GM18502 (cell line): ENCODE measurements around the gene GARRE1.
"Not testable (repeated sequence)": the region's sequence is repeated elsewhere in the genome, so short reads cannot be mapped to it uniquely, and the experiment has no call there.

Experiments used
- ATAC-seq: cut with Tn5 transposase; IDR thresholded peaks from one replicate; pipeline ENCODE4 v1.9.1; 2021; ENCODE audit warnings: mild to moderate bottlenecking; ENCODE audit not compliant: unreplicated experiment, poor library complexity

GARRE1 gene

DNA sequence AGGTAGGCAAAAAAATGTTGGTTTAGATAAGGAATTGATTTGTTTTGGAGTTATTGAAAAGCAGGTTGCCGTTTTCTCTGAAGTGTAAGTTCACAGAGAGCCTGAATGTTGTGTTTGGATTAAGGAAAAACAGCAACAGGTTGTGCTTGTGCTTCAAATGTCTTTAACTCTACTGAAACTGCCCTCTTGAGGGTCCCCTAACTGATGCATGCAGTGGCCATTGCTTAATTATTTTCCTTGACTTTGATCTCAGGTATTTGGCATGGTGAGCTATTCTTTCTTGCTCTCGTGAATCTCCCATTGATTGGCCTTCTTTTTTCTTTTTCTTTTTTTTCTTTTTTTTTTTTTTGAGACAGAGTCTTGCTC is 3.2 kb downstream of the GARRE1 start:
- ATAC-seq, result no peak

DNA sequence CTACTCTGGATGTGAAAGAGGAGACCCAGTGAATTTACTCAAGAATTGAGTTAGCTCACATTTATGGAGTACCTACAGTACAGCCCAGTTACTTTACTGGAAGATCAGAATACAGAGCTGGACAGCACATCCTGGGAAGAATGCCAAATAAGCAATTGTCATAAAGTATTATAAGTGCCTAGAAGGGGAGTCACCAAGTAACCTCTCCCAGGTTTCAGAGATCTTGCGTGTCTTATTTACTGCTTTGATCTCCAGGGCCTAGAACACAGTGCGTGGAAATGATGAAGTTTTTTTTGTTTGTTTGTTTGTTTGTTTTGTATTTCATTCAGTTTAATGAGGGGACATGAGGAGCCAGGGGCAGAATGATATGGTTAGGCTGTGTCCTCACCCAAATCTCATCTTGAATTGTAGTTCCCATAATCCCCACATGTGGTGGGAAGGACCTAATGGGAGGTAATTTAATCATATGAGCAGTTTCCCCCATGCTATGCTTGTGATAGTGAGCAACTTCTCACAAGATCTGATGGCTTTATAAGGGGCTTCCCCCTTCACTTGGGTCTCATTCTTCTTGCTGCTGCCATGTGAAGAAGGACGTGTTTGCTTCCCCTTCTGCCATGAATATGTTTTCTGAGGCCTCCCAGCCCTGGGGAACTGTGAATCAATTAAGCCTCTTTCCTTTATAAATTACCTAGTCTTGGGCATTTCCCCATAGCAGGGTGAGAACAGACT is 5.2 kb downstream of the GARRE1 start:
- ATAC-seq, result no peak

DNA sequence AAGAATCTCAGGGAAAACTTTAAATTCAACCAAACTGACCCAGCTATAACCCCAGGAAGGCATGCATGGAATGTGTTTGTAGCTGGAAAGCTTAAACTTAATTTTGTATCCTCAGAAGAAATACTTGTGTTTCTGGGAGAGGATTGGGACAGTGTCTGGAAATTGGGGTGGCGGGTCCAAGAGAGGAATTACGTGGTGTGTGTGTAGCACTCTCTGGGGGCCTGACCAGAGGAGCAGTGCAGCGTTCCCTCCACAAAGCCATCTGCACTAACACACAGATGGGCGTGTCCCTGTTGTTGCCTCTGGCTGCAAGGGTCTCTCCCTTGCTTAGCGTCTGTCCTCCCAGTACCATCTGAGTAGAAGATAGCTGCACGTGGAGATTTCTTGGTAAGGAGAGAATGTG is 6.4 kb downstream of the GARRE1 start:
- no peak for ATAC-seq

DNA sequence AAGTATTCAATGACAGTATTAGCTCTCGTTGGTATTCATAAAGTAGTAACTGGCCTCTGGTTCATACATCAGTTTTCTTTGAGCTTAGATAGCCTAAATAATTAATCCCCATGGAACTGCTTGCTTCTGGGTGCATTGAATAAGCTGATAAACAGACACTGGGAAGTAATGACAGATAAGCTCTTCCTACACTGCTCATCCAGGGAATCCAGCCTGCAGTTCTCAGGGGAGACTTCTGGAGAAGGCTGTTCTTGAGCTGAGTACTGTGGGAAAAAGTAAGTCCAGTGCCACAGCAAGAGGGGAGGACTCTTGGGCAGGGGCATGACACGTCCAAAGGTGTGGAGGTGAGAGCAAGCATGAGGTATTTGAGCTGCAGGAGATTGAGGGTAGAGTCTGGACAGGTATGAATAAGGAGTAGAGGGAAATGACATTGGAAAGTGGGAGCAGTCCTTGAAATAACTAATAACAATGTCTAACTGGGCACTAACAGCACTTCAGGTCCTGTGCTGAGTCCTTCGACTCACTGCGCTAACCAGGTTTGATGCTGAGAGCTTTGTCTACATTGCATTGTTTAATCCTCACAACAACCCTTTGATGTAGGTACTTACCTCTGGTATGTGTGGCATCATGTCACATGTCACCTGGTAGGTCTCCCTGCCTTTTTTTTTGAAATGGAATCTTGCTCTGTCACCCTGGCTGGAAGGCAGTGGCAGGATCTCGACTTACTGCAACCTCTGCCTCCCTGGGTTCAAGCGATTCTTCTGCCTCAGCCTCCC is 7.2 kb downstream of the GARRE1 start:
- ATAC-seq, result no peak

DNA sequence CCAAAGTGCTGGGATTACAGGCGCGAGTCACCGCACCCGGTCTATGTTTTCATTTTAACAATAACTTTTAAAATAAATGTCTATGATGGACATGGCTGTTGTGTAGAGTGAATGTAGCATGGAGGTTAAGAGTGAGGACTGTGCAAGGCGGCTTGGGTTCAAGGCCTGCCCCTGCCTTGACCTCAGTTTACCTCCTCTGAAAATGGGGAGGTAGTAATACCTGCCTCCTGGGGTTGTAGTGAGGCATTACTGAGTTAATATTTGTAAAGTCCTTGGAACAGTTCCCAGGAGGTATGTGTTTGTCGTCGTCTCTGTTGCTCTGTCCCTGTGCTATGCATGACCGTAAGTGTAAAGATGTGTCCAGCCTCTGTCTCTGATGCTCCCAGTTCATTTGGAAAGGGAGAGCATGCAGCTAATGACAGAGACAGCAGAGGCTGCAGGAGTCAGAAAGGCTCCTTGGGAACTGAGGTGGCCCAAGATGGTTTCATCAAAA is 9.4 kb downstream of the GARRE1 start:
- no peak for ATAC-seq

DNA sequence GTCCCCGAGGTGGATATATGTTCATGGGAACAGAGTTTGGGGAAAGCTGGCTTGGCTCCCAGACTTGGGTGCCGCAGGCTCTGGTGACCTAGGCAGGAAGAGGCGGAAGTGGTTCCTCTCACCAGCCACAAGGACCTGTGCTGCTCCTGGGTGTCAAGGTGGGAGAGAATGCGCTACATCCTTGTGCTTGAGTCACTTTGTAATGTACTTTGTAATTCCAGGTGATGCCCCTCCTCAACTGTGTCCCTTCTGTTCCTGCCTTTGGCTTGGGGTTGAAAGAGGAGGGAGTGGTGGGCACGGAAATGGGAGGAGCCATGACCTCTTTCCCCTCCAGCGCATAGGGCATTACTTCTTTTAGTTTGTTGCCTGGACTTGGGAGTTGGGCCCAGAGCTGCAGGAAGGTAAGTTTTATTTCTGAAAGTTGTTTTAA is 10.9 kb downstream of the GARRE1 start:
- ATAC-seq, result no peak

DNA sequence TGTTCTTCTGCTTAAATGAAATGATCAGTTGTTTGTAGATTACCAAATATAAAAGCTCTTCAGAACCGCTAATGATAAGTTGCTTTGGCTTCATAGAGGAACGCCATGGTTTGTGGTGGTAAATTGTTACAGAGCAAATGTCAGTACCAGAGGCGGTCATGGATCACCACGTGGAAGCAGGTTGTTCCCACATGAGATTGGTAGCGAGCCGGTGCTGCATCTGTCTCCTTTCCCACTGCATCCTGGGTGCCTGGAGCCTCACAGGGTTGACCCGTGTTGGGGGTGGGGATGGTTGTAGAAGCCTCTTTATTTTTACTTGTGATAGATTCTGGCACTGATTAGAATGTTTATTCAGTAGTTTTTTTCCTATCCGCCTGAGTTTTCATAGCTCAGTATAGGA is 14.7 kb downstream of the GARRE1 start:
- no peak for ATAC-seq

DNA sequence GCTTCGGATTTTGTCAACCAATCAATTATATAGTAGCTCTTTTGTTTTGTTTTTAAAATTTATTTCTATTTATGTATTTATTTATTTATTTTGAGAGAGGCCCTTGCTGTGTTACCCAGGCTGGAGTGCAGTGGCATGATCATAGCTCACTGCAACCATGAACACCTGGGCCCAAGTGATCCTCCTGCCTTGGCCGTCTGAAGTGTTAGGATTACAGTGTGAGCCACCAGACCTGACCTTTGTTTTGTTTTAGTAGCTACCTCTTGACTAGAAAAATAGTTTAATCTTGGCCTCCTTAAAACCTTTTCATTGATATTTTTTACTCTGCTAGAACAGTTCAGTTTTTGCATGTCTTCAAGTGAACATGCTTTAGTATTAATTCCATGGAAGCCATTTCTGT is 15.1 kb downstream of the GARRE1 start:
- ATAC-seq, result no peak

DNA sequence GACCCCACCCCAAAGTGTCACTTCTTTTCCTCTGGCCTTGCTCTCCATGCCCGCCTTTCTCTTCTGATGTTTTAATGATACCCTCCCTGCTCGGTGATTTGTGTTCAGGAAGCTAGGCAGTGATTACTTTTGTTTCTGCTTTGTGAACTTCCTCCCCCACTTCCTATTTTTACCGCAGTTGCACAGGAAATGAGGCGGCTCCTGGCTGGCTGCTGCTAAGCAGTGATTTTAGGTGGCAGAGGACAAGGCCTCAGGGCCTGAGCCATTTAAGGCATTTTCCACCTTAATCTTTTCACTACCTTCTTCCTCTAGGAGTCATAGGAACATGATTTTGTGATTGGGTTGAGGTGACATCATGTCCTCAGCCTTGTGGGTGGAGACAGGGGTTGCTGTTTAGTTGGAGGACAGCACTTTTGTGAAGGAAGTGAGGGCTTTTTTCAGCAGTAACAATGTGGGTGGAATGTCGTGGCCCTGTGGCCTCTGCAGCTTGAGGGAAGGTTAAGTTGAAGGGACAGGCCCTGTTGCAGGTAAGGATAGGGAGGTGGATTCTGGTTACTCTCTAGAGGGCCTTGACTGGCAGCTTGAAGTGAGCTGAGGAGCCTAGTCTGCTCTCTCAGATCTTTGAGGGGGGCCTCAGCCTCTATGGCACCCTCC is 15.7 kb downstream of the GARRE1 start:
- ATAC-seq, result no peak

DNA sequence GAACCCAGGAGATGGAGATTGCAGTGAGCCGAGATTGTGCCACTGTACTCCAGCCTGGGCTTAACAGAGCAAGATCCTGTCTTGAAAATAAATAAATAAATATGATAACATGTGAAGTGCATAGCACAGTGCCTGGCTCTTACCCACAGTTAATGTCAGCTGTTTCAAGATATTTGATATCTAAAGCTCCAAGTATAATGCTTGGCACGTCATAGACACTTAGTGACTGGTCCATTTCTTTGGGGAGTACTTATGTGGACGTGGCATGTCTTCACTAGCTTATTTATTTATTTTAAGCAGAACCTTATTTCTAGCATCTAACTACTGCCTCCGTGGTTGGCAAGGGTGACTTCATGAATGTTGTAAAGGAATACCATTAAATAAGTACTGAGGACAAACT is 18.8 kb downstream of the GARRE1 start:
- ATAC-seq, result no peak

DNA sequence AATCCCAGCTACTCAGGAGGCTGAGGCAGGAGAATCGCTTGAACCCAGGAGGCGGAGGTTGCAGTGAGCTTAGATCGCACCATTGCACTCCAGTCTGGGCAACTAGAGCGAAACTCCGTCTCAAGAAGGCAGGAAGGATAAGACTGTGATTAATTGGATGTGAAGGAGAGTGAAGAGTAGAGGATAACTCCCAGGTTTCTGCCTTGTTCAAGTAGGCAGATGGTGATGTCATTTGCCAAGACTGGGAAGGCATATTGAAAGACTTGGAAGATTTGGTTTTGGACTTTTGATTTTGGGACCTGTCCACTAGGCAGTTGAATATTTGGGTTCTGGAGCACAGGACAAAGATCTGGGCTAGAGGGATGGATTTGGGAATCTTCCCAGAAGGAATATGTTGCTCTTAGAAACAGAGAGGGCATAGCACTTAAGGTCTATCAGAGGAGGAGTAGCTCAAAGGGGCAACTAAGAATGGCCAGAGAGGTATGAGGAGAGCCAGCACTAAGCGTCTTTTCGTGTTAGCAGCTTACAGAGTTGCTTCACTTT is 20.0 kb downstream of the GARRE1 start:
- ATAC-seq, result no peak

DNA sequence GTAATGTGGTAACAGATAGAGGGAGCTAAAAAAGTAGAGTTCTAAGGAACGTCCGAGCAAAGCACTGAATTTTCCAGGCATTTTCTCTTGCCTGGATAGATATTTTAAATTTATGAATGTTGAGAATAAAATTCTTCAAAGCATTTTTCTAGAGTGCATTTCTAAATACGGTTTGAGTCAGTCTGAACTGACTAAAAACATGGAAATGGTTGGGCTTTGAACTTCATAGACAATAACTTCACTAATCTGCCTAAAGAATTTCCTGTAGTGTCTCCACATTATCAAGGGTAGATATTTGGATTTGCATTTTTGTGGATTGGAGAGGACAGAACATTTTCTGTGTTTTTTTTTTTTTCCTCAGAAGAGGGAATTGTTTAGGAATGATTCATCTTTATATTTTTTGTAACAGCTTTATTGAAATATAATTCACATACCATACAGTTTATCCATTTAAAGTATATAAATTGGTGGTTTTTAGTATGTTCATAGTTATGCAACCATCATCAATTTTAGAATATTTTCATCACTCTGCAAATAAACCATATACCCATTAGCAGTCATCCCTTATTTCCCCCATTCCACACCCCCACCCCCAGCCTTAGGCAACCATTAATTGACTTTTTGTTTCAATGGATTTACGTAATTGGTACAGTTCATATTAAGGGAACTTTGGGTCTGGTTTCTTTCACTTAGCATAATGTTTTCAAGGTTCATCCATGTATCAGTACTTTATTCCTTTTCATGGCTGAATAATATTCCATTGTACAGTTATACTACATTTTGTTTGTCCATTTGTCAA is 20.7 kb downstream of the GARRE1 start:
- no peak for ATAC-seq

DNA sequence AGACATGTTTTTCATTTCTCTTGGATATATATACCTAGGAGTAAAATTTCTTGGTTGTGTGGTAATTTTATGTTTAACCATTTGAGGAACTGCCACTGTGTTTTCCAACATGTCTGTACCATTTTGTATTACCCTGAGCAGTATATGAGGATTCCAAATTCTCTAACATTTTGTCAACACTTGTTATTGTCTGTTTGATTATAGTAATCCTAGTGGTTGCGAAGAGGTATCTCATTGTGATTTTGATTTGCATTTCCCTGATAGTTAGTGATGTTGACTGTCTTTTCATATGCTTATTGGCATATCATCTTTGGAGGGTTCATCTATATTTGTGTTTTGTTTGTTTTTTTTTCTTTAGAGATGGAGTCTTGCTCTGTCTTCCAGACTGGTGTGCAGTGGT is 21.4 kb downstream of the GARRE1 start:
- no peak for ATAC-seq

DNA sequence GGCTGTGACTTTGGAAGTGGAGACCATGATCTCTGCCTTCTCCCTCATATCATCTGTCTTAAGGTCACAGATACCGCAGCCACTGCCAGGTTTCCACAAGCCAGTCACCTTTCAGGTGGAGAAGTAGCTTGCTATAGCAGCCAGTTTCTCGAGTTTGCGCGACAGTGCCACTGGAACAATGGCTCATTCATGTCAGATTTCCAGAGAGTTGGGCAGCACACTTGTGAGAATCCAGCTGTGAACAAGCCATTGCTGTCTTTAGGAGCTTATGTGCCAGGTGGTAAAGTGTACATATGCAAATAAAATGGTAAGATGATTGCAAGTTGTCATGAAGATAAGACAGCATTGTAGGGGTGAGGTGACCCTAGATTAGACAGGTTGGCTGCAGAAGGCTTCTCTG is 22.3 kb downstream of the GARRE1 start:
- ATAC-seq, result no peak

DNA sequence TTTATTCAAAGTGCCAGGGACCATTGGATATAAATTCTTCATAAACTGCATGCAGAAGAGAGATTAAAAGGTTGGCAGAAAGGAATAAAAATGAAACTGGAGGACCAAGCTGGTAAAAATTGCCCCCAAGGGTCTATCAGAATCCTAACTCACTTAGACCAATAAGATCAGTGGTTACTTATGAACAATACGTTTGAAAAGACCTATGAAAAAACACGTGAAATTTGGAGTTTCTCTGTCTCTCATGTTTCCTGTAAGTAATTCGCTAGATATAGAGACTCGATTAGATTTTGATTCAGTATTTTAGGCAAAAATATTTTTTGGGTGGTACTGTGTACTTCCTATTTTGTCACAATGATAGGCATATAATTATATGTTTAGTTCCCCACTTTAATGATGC is 22.9 kb downstream of the GARRE1 start:
- ATAC-seq, result no peak

DNA sequence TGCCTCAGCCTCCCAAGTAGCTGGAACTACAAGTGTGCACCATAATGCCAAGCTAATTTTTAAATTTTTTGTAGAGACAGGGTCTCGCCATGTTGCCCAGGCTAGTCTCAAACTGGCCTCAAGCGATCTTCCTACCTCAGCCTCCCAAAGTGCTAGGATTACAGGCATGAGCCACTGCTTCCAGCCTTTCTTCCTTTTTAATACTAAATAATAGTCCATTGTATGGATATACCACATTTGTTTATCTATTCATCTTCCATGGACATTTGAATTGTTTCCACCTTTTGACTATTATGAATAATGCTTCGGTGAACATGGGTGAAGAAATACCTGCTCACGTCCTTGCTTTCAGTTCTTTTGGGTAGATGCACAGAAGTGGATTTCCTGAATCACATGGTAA is 24.4 kb downstream of the GARRE1 start:
- no peak for ATAC-seq

DNA sequence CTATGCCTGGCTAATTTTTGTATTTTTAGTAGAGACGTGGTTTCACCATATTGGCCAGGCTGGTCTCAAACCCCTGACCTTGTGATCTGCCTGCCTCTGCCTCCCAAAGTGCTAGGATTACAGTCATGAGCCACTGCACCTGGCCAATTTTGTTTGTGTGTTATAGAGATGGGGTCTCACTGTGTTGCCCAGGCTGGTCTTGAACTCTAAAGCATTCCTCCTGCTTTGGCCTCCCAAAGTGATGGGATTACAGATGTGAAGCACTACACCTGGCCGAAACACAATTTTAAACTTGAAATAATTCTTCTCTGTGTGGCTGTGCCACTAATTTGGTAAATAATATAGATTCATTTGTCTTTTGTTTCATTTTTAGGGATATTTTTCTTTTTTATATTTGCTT is 27.1 kb downstream of the GARRE1 start:
- ATAC-seq, result not testable (repeated sequence)

DNA sequence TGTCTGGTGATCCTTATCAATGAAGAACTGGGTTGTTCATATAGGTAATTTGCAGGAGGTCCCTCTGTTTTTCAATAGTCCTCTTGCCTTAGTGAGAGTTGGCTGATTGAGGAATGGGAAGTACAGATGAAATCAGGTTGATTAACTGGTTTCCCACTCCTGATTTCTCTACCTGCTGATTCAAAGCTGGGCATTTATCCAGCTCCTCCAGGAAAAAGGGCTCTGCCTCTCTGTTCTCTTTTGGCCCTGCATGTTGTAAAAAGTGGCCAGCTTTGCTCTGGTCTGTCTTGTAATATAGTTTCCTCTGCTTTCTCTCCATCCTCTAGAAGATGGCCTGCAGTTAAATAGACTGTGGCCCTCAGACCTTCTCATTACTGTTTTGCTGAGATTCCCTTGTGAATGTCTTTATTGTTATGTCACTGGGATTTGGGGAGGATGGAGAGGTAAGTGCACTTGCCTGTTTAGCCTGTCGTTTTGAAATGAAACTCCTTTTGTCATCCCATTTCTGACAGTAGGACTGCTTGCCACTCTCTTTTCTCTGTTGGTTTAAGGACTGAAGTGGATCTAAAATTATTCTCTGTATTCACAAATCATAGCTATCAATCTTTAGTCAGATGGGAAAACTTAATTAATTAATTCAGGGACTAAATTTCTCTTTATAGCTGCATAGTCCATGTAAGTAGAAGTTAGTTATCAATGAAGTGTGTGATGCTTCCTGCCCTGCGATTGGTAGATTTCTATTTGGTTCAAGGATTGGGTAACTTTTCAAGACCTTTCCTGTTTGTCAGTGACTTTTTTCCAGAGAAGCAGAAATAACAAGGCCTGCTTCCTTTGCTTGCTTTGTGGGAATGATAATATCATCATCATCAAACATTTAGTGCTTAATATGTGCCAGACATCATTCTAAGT is 28.5 kb downstream of the GARRE1 start:
- ATAC-seq, result no peak

DNA sequence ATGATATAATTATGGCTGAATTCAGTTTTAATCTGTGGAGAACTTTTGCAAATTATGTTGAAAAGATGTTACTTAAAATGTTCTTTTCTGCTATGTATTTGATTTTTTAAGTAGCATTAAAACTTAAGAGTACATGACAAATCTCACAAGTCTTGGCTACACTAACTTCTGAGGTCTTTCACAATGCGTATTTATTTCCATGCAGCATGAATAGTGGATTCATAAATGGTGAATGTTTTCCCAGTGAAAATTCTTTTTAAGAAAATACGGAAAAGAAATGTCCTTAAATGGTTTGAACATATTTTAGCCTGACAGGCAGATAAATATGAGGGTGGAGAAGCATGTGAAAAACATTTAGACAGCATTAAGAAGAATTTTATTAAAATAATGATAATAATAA is 30.2 kb downstream of the GARRE1 start:
- ATAC-seq, result no peak
